Activated B cell treated with CpG ODN at 0.5 μM for 24 hours (primary cell): ENCODE measurements around the gene TCEA2. TPM values are rescaled to one million over a fixed set of nuclear protein-coding genes. Genes with fewer than 3 reads are reported as not detected.
A peak's percentile ranks its signal among the peaks of the same experiment; 100 is the strongest.

Experiments
- ATAC-seq: fragments of 200-7000 bp; cut with Tn5 transposase; one replicate; pipeline ENCODE4 v1.10.0; 2021; ENCODE audit warnings: low read depth, mild to moderate bottlenecking, moderate library complexity
- CTCF ChIA-PET: fragments of 350-600 bp; sonication (Branson Sonifier 250); formaldehyde crosslinking; loops from one replicate; lab custom pipeline; 2021; ENCODE audit warnings: antibody characterized with exemption; lab: Charles Lee
- POLR2A ChIA-PET: fragments of 350-600 bp; sonication (Branson Sonifier 250); formaldehyde crosslinking; loops from one replicate; lab custom pipeline; 2021; ENCODE audit warnings: antibody characterized with exemption; lab: Charles Lee
- DNase-seq: peaks from one replicate; pipeline ENCODE4 v3.0.0; 2022
- H3K27ac Mint-ChIP-seq: one replicate; pipeline ENCODE4 v1.8.0; 2020; ENCODE audit warnings: mixed read lengths
- H3K27me3 Mint-ChIP-seq: one replicate; pipeline ENCODE4 v1.8.0; 2021; ENCODE audit warnings: mixed read lengths
- H3K36me3 Mint-ChIP-seq: one replicate; pipeline ENCODE4 v1.8.0; 2021; ENCODE audit warnings: low read depth, mixed read lengths
- H3K4me1 Mint-ChIP-seq: one replicate; pipeline ENCODE4 v1.8.0; 2021; ENCODE audit warnings: mixed read lengths
- H3K4me3 Mint-ChIP-seq: one replicate; pipeline ENCODE4 v1.8.0; 2020; ENCODE audit warnings: mild to moderate bottlenecking, mixed read lengths
- H3K9me3 Mint-ChIP-seq: one replicate; pipeline ENCODE4 v1.8.0; 2020; ENCODE audit warnings: mixed read lengths
- CTCF ChIP-seq: fragments of 200-600 bp; IDR thresholded peaks from one replicate; pipeline ENCODE4 v1.8.0; 2022; ENCODE audit warnings: antibody characterized with exemption, mild to moderate bottlenecking
- intact Hi-C: fragments of 100-400 bp; cut with micrococcal nuclease; formaldehyde crosslinking; loops from one replicate; pipeline ENCODE4 v1.15.1; 2024
- total RNA-seq: library from RNA; stranded (reverse); gene quantifications from 2 replicates; pipeline ENCODE4 v1.2.3, GENCODE V29; 2022

Gene TCEA2
- total RNA-seq, 1 donor from 2014 or later = 20.3 TPM

- H3K4me1 Mint-ChIP-seq = peaks cover 10% of the 10 kb centered on the region
- ChIA-PET POLR2A (no interaction called here), CTCF (no interaction called here)
- H3K27me3 Mint-ChIP-seq = peaks cover 22% of the 10 kb centered on the region
- H3K27ac Mint-ChIP-seq = no peak overlapping the region
- no peak for ATAC-seq
- no peaks in the 10 kb centered on the region for H3K36me3 Mint-ChIP-seq
- no peak overlapping the region for H3K4me3 Mint-ChIP-seq
- no peaks in the 10 kb centered on the region for H3K9me3 Mint-ChIP-seq
- intact Hi-C loops = no loop called here
- DNase-seq = no peak
- TF ChIP-seq CTCF = no peak
Observed at GRCh38 chr20:64045346-64046011, 17.5 kb upstream of the TCEA2 start.

- H3K36me3 Mint-ChIP-seq = no peaks in the 10 kb centered on the region
- H3K4me3 Mint-ChIP-seq = no peak overlapping the region
- peaks cover 8% of the 10 kb centered on the region for H3K4me1 Mint-ChIP-seq
- CTCF ChIA-PET = no interaction called here
- POLR2A ChIA-PET = no interaction called here
- DNase-seq = no peak
- ATAC-seq = no peak
- TF ChIP-seq CTCF = no peak
- H3K9me3 Mint-ChIP-seq = no peaks in the 10 kb centered on the region
- H3K27me3 Mint-ChIP-seq = peaks cover 26% of the 10 kb centered on the region
- no peak overlapping the region for H3K27ac Mint-ChIP-seq
- intact Hi-C loops = no loop called here
Observed at GRCh38 chr20:64047046-64047389, 16.0 kb upstream of the TCEA2 start.

GRCh38 chr20:64047968-64048401 lies 15.0 kb upstream of the TCEA2 start:
- no peak for DNase-seq
- TF ChIP-seq CTCF = no peak
- Mint-ChIP-seq H3K27me3 (peaks cover 30% of the 10 kb centered on the region), H3K36me3 (no peaks in the 10 kb centered on the region), H3K27ac (no peak overlapping the region), H3K4me3 (no peak overlapping the region), H3K9me3 (no peaks in the 10 kb centered on the region), H3K4me1 (peaks cover 6% of the 10 kb centered on the region)
- ChIA-PET CTCF (no interaction called here), POLR2A (no interaction called here)
- ATAC-seq = no peak
- intact Hi-C loops = no loop called here

GRCh38 chr20:64048402-64049044 lies 14.5 kb upstream of the TCEA2 start:
- ChIA-PET POLR2A (no interaction called here), CTCF (no interaction called here)
- ATAC-seq (no peak), DNase-seq (no peak)
- TF ChIP-seq CTCF = no peak
- Mint-ChIP-seq H3K4me3 (no peak overlapping the region), H3K36me3 (no peaks in the 10 kb centered on the region), H3K27me3 (peaks cover 35% of the 10 kb centered on the region), H3K27ac (no peak overlapping the region), H3K4me1 (peaks cover 6% of the 10 kb centered on the region), H3K9me3 (no peaks in the 10 kb centered on the region)
- intact Hi-C loops = no loop called here

- ATAC-seq = peak; percentile 62
- CTCF ChIA-PET = no interaction called here
- TF ChIP-seq CTCF = no peak
- Mint-ChIP-seq H3K4me3 (peak within 1 kb of the TSS; percentile 35), H3K9me3 (no peaks in the 10 kb centered on the region), H3K36me3 (no peaks in the 10 kb centered on the region), H3K4me1 (peaks cover 6% of the 10 kb centered on the region), H3K27me3 (peaks cover 38% of the 10 kb centered on the region), H3K27ac (no peak within 1 kb of the TSS)
- POLR2A ChIA-PET = interaction anchor here (1.0 kb wide), 1 partner anchor 10 kb away, joined by 10 read pairs; no protein-coding TSS in a partner anchor
- no peak for DNase-seq
- intact Hi-C loops = no loop called here
Observed at GRCh38 chr20:64049060-64049877, 13.7 kb upstream of the TCEA2 start, which contains the start of gene SOX18. Gene SOX18 (minus strand): TSS chr20:64049639. CDS start chr20:64049516, 123 bp downstream.
